Measurements from ENCODE around the gene U2SURP.
"Not testable (repeated sequence)": the region's sequence is repeated elsewhere in the genome, so short reads cannot be mapped to it uniquely, and the experiment has no call there.

Gene U2SURP

GRCh38 chr3:143036557-143036956 is 35.2 kb downstream of the U2SURP start:
- H3K9me3 ChIP-seq, result no peaks in the 10 kb centered on the region
- no peak overlapping the region for H3K4me3 ChIP-seq (ENCODE audit: low read depth in 1 of 2, low read length in 1 of 2)
- TF ChIP-seq, protein P1, sequence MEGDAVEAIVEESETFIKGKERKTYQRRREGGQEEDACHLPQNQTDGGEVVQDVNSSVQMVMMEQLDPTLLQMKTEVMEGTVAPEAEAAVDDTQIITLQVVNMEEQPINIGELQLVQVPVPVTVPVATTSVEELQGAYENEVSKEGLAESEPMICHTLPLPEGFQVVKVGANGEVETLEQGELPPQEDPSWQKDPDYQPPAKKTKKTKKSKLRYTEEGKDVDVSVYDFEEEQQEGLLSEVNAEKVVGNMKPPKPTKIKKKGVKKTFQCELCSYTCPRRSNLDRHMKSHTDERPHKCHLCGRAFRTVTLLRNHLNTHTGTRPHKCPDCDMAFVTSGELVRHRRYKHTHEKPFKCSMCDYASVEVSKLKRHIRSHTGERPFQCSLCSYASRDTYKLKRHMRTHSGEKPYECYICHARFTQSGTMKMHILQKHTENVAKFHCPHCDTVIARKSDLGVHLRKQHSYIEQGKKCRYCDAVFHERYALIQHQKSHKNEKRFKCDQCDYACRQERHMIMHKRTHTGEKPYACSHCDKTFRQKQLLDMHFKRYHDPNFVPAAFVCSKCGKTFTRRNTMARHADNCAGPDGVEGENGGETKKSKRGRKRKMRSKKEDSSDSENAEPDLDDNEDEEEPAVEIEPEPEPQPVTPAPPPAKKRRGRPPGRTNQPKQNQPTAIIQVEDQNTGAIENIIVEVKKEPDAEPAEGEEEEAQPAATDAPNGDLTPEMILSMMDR (IDR thresholded peaks at IDR 0.05), result no peak
- H3K4me1 ChIP-seq (ENCODE audit: control insufficient read depth in 1 of 2, insufficient read depth in 1 of 2, low read depth in 1 of 2, low read length in 1 of 2), result no peaks in the 10 kb centered on the region
- H3K27me3 ChIP-seq, result no peaks in the 10 kb centered on the region
- peaks cover 66% of the 10 kb centered on the region for H3K36me3 ChIP-seq
- no peak overlapping the region for H3K27ac ChIP-seq

GRCh38 chr3:143037867-143038266 is 36.5 kb downstream of the U2SURP start:
- no peak overlapping the region for H3K4me3 ChIP-seq (ENCODE audit: low read depth in 1 of 2, low read length in 1 of 2)

DNA sequence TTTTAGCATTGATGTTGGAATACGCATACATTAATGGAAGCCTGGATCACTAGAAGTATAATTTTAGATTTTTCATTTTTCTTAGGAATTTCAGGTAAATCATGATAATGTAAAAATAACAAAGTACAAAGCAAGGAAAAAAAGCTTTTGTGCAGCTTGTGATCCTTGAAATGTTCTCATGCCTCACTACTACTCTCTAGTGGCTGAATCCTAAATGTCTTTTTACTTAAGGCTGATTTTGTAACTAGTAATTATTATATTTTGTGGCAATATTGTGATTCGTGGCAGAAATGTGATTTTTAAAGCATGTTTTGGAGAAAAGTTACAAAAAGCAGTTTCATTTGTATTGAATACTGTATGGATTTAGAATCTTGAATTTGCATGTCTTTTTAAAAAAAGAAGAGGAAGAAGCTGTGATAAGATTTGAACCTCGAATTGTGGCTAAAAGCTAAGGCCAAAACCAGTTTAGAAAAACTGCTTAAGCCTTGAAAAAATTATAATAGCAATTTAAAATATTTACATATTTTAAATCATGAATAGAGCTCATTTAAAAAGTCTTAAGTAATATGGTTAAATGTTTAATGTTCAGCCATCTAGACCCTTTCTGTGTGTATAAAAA is 39.0 kb downstream of the U2SURP start:
- H3K27me3 ChIP-seq, result no peaks in the 10 kb centered on the region
- H3K9me3 ChIP-seq, result no peaks in the 10 kb centered on the region
- no peak overlapping the region for H3K4me3 ChIP-seq (ENCODE audit: low read depth in 1 of 2, low read length in 1 of 2)
- no peaks in the 10 kb centered on the region for H3K4me1 ChIP-seq (ENCODE audit: control insufficient read depth in 1 of 2, insufficient read depth in 1 of 2, low read depth in 1 of 2, low read length in 1 of 2)
- no peak overlapping the region for H3K27ac ChIP-seq
- TF ChIP-seq, protein P1 (IDR thresholded peaks at IDR 0.05), result no peak
- peaks cover 61% of the 10 kb centered on the region for H3K36me3 ChIP-seq

More at GRCh38 chr3:143037867-143038266, 36.5 kb downstream of the U2SURP start:
- Histone ChIP-seq H3K4me1 (ENCODE audit: control insufficient read depth in 1 of 2, insufficient read depth in 1 of 2, low read depth in 1 of 2, low read length in 1 of 2) (no peaks in the 10 kb centered on the region), H3K36me3 (peaks cover 58% of the 10 kb centered on the region), H3K9me3 (no peaks in the 10 kb centered on the region), H3K27ac (no peak overlapping the region), H3K27me3 (no peaks in the 10 kb centered on the region)
- TF ChIP-seq, protein P1 (IDR thresholded peaks at IDR 0.05), result no peak

- no peaks in the 10 kb centered on the region for H3K27me3 ChIP-seq
- H3K9me3 ChIP-seq, result no peaks in the 10 kb centered on the region
- no peaks in the 10 kb centered on the region for H3K4me1 ChIP-seq (ENCODE audit: control insufficient read depth in 1 of 2, insufficient read depth in 1 of 2, low read depth in 1 of 2, low read length in 1 of 2)
- H3K36me3 ChIP-seq, result peaks cover 61% of the 10 kb centered on the region
- H3K27ac ChIP-seq, result no peak overlapping the region
- H3K4me3 ChIP-seq (ENCODE audit: low read depth in 1 of 2, low read length in 1 of 2), result no peak overlapping the region
- TF ChIP-seq, protein P1 (IDR thresholded peaks at IDR 0.05), result no peak
Measured at GRCh38 chr3:143041903-143042302, 40.5 kb downstream of the U2SURP start.

- H3K4me1 ChIP-seq (ENCODE audit: control insufficient read depth in 1 of 2, insufficient read depth in 1 of 2, low read depth in 1 of 2, low read length in 1 of 2), result no peaks in the 10 kb centered on the region
- peaks cover 43% of the 10 kb centered on the region for H3K36me3 ChIP-seq
- H3K4me3 ChIP-seq (ENCODE audit: low read depth in 1 of 2, low read length in 1 of 2), result no peak overlapping the region
- no peak overlapping the region for H3K27ac ChIP-seq
- H3K27me3 ChIP-seq, result no peaks in the 10 kb centered on the region
- no peaks in the 10 kb centered on the region for H3K9me3 ChIP-seq
- TF ChIP-seq, protein P1 (IDR thresholded peaks at IDR 0.05), result no peak
Measured at GRCh38 chr3:143045639-143046038, 44.3 kb downstream of the U2SURP start.

- H3K27ac ChIP-seq; H3K9me3 ChIP-seq; H3K4me3 ChIP-seq (ENCODE audit: low read depth in 1 of 2, low read length in 1 of 2); H3K27me3 ChIP-seq; H3K4me1 ChIP-seq (ENCODE audit: control insufficient read depth in 1 of 2, insufficient read depth in 1 of 2, low read depth in 1 of 2, low read length in 1 of 2): not testable (repeated sequence)
- peaks cover 48% of the 10 kb centered on the region for H3K36me3 ChIP-seq
Measured at GRCh38 chr3:143046075-143046474, 44.7 kb downstream of the U2SURP start.
